IPS-18c (cell line): ENCODE results near the gene TRPC4.
"Not testable (repeated sequence)": the region's sequence is repeated elsewhere in the genome, so short reads cannot be mapped to it uniquely, and the experiment has no call there.

Experiments used
- H3K4me3 ChIP-seq: 2 replicates; pipeline ENCODE4 v1.7.0; 2013; ENCODE audit warnings: low read depth, mild to moderate bottlenecking, low read length, moderate library complexity; ENCODE audit not compliant: insufficient read depth
- H3K9me3 ChIP-seq: one replicate; pipeline ENCODE4 v1.6.1; 2013; ENCODE audit warnings: mild to moderate bottlenecking, low read length, moderate library complexity; ENCODE audit not compliant: control insufficient read depth, insufficient read depth

TRPC4 gene

GRCh38 chr13:37601648-37602440, 267.7 kb downstream of the TRPC4 start:
- Histone ChIP-seq H3K4me3 (no peak overlapping the region), H3K9me3 (no peaks in the 10 kb centered on the region)

GRCh38 chr13:37599519-37599918, 270.1 kb downstream of the TRPC4 start:
- no peak overlapping the region for H3K4me3 ChIP-seq
- H3K9me3 ChIP-seq: no peaks in the 10 kb centered on the region

- no peak within 1 kb of the TSS for H3K4me3 ChIP-seq
Measured at GRCh38 chr13:37598597-37598996, 271.0 kb downstream of the TRPC4 start, which contains the start of gene POSTN. TSS of gene POSTN (minus strand) at chr13:37598768. CDS start at chr13:37598726, 42 bp downstream.

GRCh38 chr13:37597477-37598025, 272.0 kb downstream of the TRPC4 start:
- Histone ChIP-seq H3K9me3 (no peaks in the 10 kb centered on the region), H3K4me3 (no peak overlapping the region)

More at GRCh38 chr13:37598597-37598996, 271.0 kb downstream of the TRPC4 start, which contains the start of gene POSTN:
- no peaks in the 10 kb centered on the region for H3K9me3 ChIP-seq

GRCh38 chr13:37596805-37597204, 272.8 kb downstream of the TRPC4 start:
- no peaks in the 10 kb centered on the region for H3K9me3 ChIP-seq
- H3K4me3 ChIP-seq: no peak overlapping the region

GRCh38 chr13:37595162-37595561, 274.4 kb downstream of the TRPC4 start:
- no peaks in the 10 kb centered on the region for H3K9me3 ChIP-seq
- H3K4me3 ChIP-seq: no peak overlapping the region

- H3K4me3 ChIP-seq: no peak overlapping the region
- no peaks in the 10 kb centered on the region for H3K9me3 ChIP-seq
Measured at GRCh38 chr13:37594550-37594949, 275.0 kb downstream of the TRPC4 start.

- not testable (repeated sequence) for H3K9me3 ChIP-seq, H3K4me3 ChIP-seq
Measured at GRCh38 chr13:37589381-37589780, 280.2 kb downstream of the TRPC4 start.

- no peak overlapping the region for H3K4me3 ChIP-seq
- no peaks in the 10 kb centered on the region for H3K9me3 ChIP-seq
Measured at GRCh38 chr13:37587236-37587635, 282.3 kb downstream of the TRPC4 start.
